Measurements from ENCODE around the gene LMOD2. TPM values are rescaled to one million over a fixed set of nuclear protein-coding genes. Genes with fewer than 3 reads are reported as not detected.
"Not testable (repeated sequence)": the region's sequence is repeated elsewhere in the genome, so short reads cannot be mapped to it uniquely, and the experiment has no call there.

Gene LMOD2
- polyA plus RNA-seq, 2 of the 4 experiments (the other 2 are of a cell fraction) = not detected

DNA sequence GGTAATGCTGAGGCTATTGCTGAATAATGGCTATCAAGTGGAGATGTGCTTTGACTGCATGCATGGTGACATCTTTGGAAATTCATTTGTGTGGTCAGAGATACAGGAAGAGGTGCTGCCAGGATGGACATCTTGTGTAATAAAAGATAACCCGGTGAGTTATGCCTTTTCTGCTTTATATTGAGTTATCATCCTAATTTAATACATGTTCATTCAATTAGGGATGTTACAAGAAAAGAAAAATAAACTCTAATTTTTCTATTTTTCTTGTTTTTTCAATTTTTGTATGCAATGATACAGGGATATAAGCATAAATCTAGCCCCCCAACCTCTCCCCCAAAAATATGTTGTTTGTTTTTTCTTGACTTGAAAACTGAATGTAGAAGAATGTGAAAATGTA lies 26.4 kb upstream of the LMOD2 start:
- Histone ChIP-seq H3K9me3 (no peaks in the 10 kb centered on the region), H3K4me1 (no peaks in the 10 kb centered on the region), H3K4me3 (no peak overlapping the region), H3K4me2 (no peak overlapping the region), H3K27ac (no peak overlapping the region)
- DNase-seq (ENCODE audit: low read depth in 1 of 2, low spot score in 1 of 2) (no peak), FAIRE-seq (no peak), ATAC-seq (no peak)
- ChIA-PET CTCF (no interaction called here), POLR2A (no interaction called here)
- TF ChIP-seq BHLHE40 (IDR thresholded peaks at IDR 0.05; ENCODE audit: low read depth, low read length) = no peak
- no peak for TF ChIP-seq CEBPB (IDR thresholded peaks at IDR 0.05)
- no peak for TF ChIP-seq CBX8 (IDR thresholded peaks at IDR 0.05)
- TF ChIP-seq, protein P1, sequence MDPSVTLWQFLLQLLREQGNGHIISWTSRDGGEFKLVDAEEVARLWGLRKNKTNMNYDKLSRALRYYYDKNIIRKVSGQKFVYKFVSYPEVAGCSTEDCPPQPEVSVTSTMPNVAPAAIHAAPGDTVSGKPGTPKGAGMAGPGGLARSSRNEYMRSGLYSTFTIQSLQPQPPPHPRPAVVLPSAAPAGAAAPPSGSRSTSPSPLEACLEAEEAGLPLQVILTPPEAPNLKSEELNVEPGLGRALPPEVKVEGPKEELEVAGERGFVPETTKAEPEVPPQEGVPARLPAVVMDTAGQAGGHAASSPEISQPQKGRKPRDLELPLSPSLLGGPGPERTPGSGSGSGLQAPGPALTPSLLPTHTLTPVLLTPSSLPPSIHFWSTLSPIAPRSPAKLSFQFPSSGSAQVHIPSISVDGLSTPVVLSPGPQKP (IDR thresholded peaks at IDR 0.05; ENCODE audit: low read depth, low read length) = no peak
- TF ChIP-seq CBX2 (IDR thresholded peaks at IDR 0.05; ENCODE audit: borderline replicate concordance, low read depth) = no peak
- TF ChIP-seq FOXS1 (CRISPR knock-in tag; IDR thresholded peaks at IDR 0.05) = no peak
- no peak for TF ChIP-seq EHMT2 (IDR thresholded peaks at IDR 0.05; ENCODE audit: low read depth)
- no peak for TF ChIP-seq RCOR1 (IDR thresholded peaks at IDR 0.05; ENCODE audit: low read depth, low read length)
- no peak for TF ChIP-seq ZC3H11A (IDR thresholded peaks at IDR 0.05)
- TF ChIP-seq CHD4 (IDR thresholded peaks at IDR 0.05; ENCODE audit: borderline replicate concordance) = no peak
- no peak for TF ChIP-seq ATOH8 (CRISPR knock-in tag; IDR thresholded peaks at IDR 0.05; ENCODE audit: low read depth)
- no peak for TF ChIP-seq NR3C1 (IDR thresholded peaks at IDR 0.05)
- TF ChIP-seq MAFK (IDR thresholded peaks at IDR 0.05; ENCODE audit: partially characterized antibody) = no peak
- no peak for TF ChIP-seq ZSCAN20 (CRISPR knock-in tag; IDR thresholded peaks at IDR 0.05)
- TF ChIP-seq NFE2L2 (conservative IDR thresholded peaks at IDR 0.05; ENCODE audit: low read length) = no peak
- TF ChIP-seq, protein P2, sequence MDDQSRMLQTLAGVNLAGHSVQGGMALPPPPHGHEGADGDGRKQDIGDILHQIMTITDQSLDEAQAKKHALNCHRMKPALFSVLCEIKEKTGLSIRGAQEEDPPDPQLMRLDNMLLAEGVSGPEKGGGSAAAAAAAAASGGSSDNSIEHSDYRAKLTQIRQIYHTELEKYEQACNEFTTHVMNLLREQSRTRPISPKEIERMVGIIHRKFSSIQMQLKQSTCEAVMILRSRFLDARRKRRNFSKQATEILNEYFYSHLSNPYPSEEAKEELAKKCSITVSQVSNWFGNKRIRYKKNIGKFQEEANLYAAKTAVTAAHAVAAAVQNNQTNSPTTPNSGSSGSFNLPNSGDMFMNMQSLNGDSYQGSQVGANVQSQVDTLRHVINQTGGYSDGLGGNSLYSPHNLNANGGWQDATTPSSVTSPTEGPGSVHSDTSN (IDR thresholded peaks at IDR 0.05) = no peak
- WGBS (ENCODE audit: missing lambda C conversion rate) = 44% methylated on average over 1 of the region's 1 CpG

GRCh38 chr7:123632808-123633207 lies 22.9 kb upstream of the LMOD2 start:
- TF ChIP-seq KDM1A (IDR thresholded peaks at IDR 0.05; ENCODE audit: low read depth) (no peak), MAFK (IDR thresholded peaks at IDR 0.05; ENCODE audit: partially characterized antibody) (peak; percentile 73)
- TF ChIP-seq, protein P3, sequence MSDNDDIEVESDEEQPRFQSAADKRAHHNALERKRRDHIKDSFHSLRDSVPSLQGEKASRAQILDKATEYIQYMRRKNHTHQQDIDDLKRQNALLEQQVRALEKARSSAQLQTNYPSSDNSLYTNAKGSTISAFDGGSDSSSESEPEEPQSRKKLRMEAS (IDR thresholded peaks at IDR 0.05) = no peak

GRCh38 chr7:123633553-123633952 lies 22.1 kb upstream of the LMOD2 start:
- FAIRE-seq = no peak

More at GRCh38 chr7:123632808-123633207, 22.9 kb upstream of the LMOD2 start:
- Histone ChIP-seq H3K4me1 (no peaks in the 10 kb centered on the region), H3K9me3 (no peaks in the 10 kb centered on the region), H3K4me3 (no peak overlapping the region), H3K4me2 (no peak overlapping the region), H3K27ac (no peak overlapping the region)
- no peak for FAIRE-seq
- POLR2A ChIA-PET = no interaction called here
- WGBS (ENCODE audit: missing lambda C conversion rate) = 42% methylated on average over 2 of the region's 2 CpGs
- CTCF ChIA-PET = no interaction called here
- no peak for DNase-seq (ENCODE audit: low read depth in 1 of 2, low spot score in 1 of 2)
- no peak for ATAC-seq

DNA sequence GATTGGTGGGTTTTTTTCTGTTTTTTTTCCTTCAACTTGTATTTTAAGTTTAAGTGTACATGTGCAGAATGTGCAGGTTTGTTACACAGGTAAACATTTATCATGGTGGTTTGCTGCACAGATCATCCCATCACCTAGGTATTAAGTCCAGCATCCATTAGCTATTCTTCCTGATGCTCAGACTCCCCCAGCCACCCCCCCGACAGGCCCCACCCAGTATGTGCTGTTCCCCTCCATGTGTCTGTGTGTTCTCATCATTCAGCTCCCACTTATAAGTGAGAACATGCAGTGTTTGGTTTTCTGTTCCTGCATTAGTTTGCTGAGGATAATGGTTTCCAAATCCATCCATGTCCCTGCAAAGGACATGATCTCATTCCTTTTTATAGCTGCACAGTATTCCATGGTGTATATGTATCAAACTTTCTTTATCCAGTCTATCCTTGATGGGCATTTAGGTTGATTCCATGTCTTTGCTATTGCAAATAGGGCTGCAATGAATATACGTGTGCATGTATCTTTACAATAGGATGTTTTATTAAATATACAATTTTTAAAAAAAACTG lies 21.6 kb upstream of the LMOD2 start:
- H3K4me3 ChIP-seq, ATAC-seq, POLR2A ChIA-PET: not testable (repeated sequence)

More at GRCh38 chr7:123633553-123633952, 22.1 kb upstream of the LMOD2 start:
- Histone ChIP-seq H3K4me2 (no peak overlapping the region), H3K4me1 (no peaks in the 10 kb centered on the region), H3K9me3 (no peaks in the 10 kb centered on the region), H3K4me3 (no peak overlapping the region), H3K27ac (no peak overlapping the region)
- 78% methylated on average over 7 of the region's 7 CpGs for WGBS (ENCODE audit: missing lambda C conversion rate)
- ATAC-seq (no peak), DNase-seq (ENCODE audit: low read depth in 1 of 2, low spot score in 1 of 2) (no peak)
- TF ChIP-seq CEBPB (IDR thresholded peaks at IDR 0.05) = no peak
- no peak for TF ChIP-seq POLR2A (IDR thresholded peaks at IDR 0.05; ENCODE audit: low read length)
- TF ChIP-seq MAZ (IDR thresholded peaks at IDR 0.05; ENCODE audit: borderline replicate concordance, low read depth, low read length) = no peak
- no peak for TF ChIP-seq ZNF302 (CRISPR knock-in tag; IDR thresholded peaks at IDR 0.05)
- no peak for TF ChIP-seq ATOH8 (CRISPR knock-in tag; IDR thresholded peaks at IDR 0.05; ENCODE audit: low read depth)
- ChIA-PET CTCF (interaction anchor here (1.0 to 4.6 kb wide), 4 partner anchors 231 to 272 kb away, joined by 3 to 39 read pairs (median 4); no protein-coding TSS in a partner anchor), POLR2A (no interaction called here)

More for the DNA sequence above, 21.6 kb upstream of the LMOD2 start:
- not testable (repeated sequence) for H3K9me3 ChIP-seq; H3K4me2 ChIP-seq; H3K27ac ChIP-seq; H3K4me1 ChIP-seq; DNase-seq (ENCODE audit: low read depth in 1 of 2, low spot score in 1 of 2); FAIRE-seq
- CTCF ChIA-PET = interaction anchor here (1.0 to 4.6 kb wide), 6 partner anchors 12 to 271 kb away, joined by 3 to 39 read pairs (median 4); no protein-coding TSS in a partner anchor
- 2% methylated on average over 1 of the region's 2 CpGs for WGBS (ENCODE audit: missing lambda C conversion rate)

Measured in A549 (cell line).